CD14-positive monocyte (primary cell): ENCODE data around the gene ITGB2. TPM values are rescaled to one million over a fixed set of nuclear protein-coding genes. Genes with fewer than 3 reads are reported as not detected.

Source experiments
- DNase-seq, 3 donors: peaks; one replicate each; pipeline ENCODE4 v3.0.0-alpha.2; 2011 to 2022
- H2AFZ ChIP-seq: 2 replicates; pipeline ENCODE4 v1.6.0; 2012; ENCODE audit warnings: mild to moderate bottlenecking, low read depth, low read length, inconsistent platforms; ENCODE audit not compliant: insufficient read depth, poor library complexity, severe bottlenecking
- H3K27ac ChIP-seq, 2 donors: 1 replicate in 1 of 2; 2 replicates in 1 of 2; pipeline ENCODE4 v1.5.1; 2012 to 2013; ENCODE audit warnings: low read length in 2 of 2, control low read depth in 1 of 2, inconsistent platforms in 1 of 2, low read depth in 1 of 2, mild to moderate bottlenecking in 1 of 2
- H3K27me3 ChIP-seq, 2 donors: one replicate each; pipeline versions ENCODE4 v1.6.0 to v1.6.1; 2011 to 2013; ENCODE audit warnings: low read length in 2 of 2; ENCODE audit not compliant: control insufficient read depth in 2 of 2, insufficient read depth in 2 of 2
- H3K36me3 ChIP-seq, 2 donors: replicated peaks in 1 of 2; 1 replicate in 1 of 2; 2 replicates in 1 of 2; pipeline versions ENCODE4 v1.5.1 to v1.6.1; 2012 to 2013; ENCODE audit warnings: low read length in 2 of 2, control low read depth in 1 of 2, inconsistent platforms in 1 of 2, mild to moderate bottlenecking in 1 of 2; ENCODE audit not compliant: insufficient read depth in 2 of 2, control insufficient read depth in 1 of 2
- H3K4me1 ChIP-seq, 2 donors: 1 replicate in 1 of 2; 2 replicates in 1 of 2; pipeline versions ENCODE4 v1.5.1 to v1.6.1; 2012 to 2013; ENCODE audit warnings: low read length in 2 of 2, control low read depth in 1 of 2, inconsistent platforms in 1 of 2, mild to moderate bottlenecking in 1 of 2, moderate library complexity in 1 of 2; ENCODE audit not compliant: insufficient read depth in 2 of 2, control insufficient read depth in 1 of 2
- H3K4me2 ChIP-seq: replicated peaks from 2 replicates; pipeline ENCODE3; 2012; ENCODE audit warnings: low read length, moderate library complexity, mild to moderate bottlenecking; ENCODE audit not compliant: poor library complexity, severe bottlenecking; ENCODE audit errors: extremely low read depth
- H3K4me3 ChIP-seq, 3 experiments: fragments of 200-600 bp in 1 of 3; sonication (generic) in 1 of 3; replicated peaks in 1 of 3; 1 replicate in 2 of 3; 2 replicates in 1 of 3; pipeline ENCODE4 v1.5.1; 2011 to 2013; ENCODE audit warnings: low read length in 3 of 3, mild to moderate bottlenecking in 3 of 3, control low read depth in 2 of 3, low read depth in 2 of 3, inconsistent platforms in 1 of 3, moderate library complexity in 1 of 3
- H3K79me2 ChIP-seq: 2 replicates; pipeline ENCODE4 v1.6.0; 2012; ENCODE audit warnings: mild to moderate bottlenecking, control low read depth, inconsistent platforms, low read length, moderate library complexity; ENCODE audit not compliant: insufficient read depth
- H3K9ac ChIP-seq: 2 replicates; pipeline ENCODE4 v1.6.0; 2017; ENCODE audit warnings: low read length, mild to moderate bottlenecking; ENCODE audit not compliant: insufficient read depth, poor library complexity, severe bottlenecking
- H3K9me3 ChIP-seq, 2 donors: replicated peaks in 1 of 2; 1 replicate in 1 of 2; 2 replicates in 1 of 2; pipeline versions ENCODE4 v1.5.1 to v1.6.1; 2012 to 2013; ENCODE audit warnings: low read length in 2 of 2, control low read depth in 1 of 2; ENCODE audit not compliant: control insufficient read depth in 1 of 2, insufficient read depth in 1 of 2
- H4K20me1 ChIP-seq: 2 replicates; pipeline ENCODE4 v1.6.0; 2012; ENCODE audit warnings: mild to moderate bottlenecking, low read length, control low read depth, moderate library complexity; ENCODE audit not compliant: insufficient read depth
- H3K27ac Mint-ChIP-seq, 7 donors: one replicate each; pipeline ENCODE4 v1.8.0; 2020; ENCODE audit warnings: mild to moderate bottlenecking in 7 of 7, mixed read lengths in 7 of 7, moderate library complexity in 6 of 7, inconsistent platforms in 2 of 7
- H3K27me3 Mint-ChIP-seq, 3 donors: one replicate each; pipeline ENCODE4 v1.8.0; 2021 to 2022; ENCODE audit warnings: low read depth in 3 of 3, mild to moderate bottlenecking in 3 of 3, mixed read lengths in 3 of 3, moderate library complexity in 3 of 3, inconsistent platforms in 1 of 3
- H3K36me3 Mint-ChIP-seq, 2 donors: one replicate each; pipeline ENCODE4 v1.8.0; 2020; ENCODE audit warnings: mixed read lengths in 2 of 2, inconsistent platforms in 1 of 2, mild to moderate bottlenecking in 1 of 2
- H3K4me1 Mint-ChIP-seq: one replicate; pipeline ENCODE4 v1.8.0; 2020; ENCODE audit warnings: mild to moderate bottlenecking, mixed read lengths
- H3K4me3 Mint-ChIP-seq, 2 donors: one replicate each; pipeline ENCODE4 v1.8.0; 2020; ENCODE audit warnings: mild to moderate bottlenecking in 2 of 2, mixed read lengths in 2 of 2, moderate library complexity in 1 of 2
- H3K9me3 Mint-ChIP-seq, 7 donors: one replicate each; pipeline ENCODE4 v1.8.0; 2020 to 2022; ENCODE audit warnings: mixed read lengths in 7 of 7, mild to moderate bottlenecking in 6 of 7, moderate library complexity in 6 of 7, inconsistent platforms in 2 of 7
- CTCF ChIP-seq: fragments of 200-600 bp; IDR thresholded peaks from one replicate; pipeline ENCODE4 v1.8.0; 2022; ENCODE audit warnings: antibody characterized with exemption, mild to moderate bottlenecking
- WGBS: methylation state at CpG from one replicate; pipeline ENCODE4 v1.1.5; 2013; ENCODE audit warnings: missing lambda C conversion rate; ENCODE audit not compliant: insufficient coverage; 5-methylcytosine and 5-hydroxymethylcytosine counted together
- intact Hi-C, 2 donors: fragments of 100-400 bp; cut with micrococcal nuclease; formaldehyde crosslinking; loops; one replicate each; pipeline versions ENCODE4 v1.15.0 to v1.15.1; 2023
- polyA plus RNA-seq, 3 donors: library from polyadenylated mRNA; depleted of rRNA in 1 of 3; unstranded in 2 of 3; stranded (reverse) in 1 of 3; fragments of 300-500 nt in 2 of 3; fragments of >200 nt in 1 of 3; fragmentation: Illumina TruSeq in 2 of 3; gene quantifications; 1 replicate in 2 of 3; 2 replicates in 1 of 3; pipeline ENCODE4 v1.2.3, GENCODE V29; 2012 to 2021

The ITGB2 gene
- polyA plus RNA-seq, 3 donors: 1,470 to 1,628 (median 1,602) TPM

GRCh38 chr21:44954281-44954771 is 33.6 kb upstream of the ITGB2 start:
- no peaks in the 10 kb centered on the region for H3K9me3 Mint-ChIP-seq
- Histone ChIP-seq H4K20me1 (peaks cover 18% of the 10 kb centered on the region), H3K9ac (no peak overlapping the region), H3K4me1 (no peaks in the 10 kb centered on the region), H3K4me3 (no peak overlapping the region), H3K36me3 (peaks cover 48 to 76% of the 10 kb centered on the region in 2 donors), H3K27ac (no peak overlapping the region), H2AFZ (no peak overlapping the region), H3K79me2 (peaks cover 20% of the 10 kb centered on the region), H3K4me2 (no peak overlapping the region), H3K9me3 (no peaks in the 10 kb centered on the region), H3K27me3 (no peaks in the 10 kb centered on the region)
- DNase-seq: no peak
- no peak overlapping the region for H3K27ac Mint-ChIP-seq
- TF ChIP-seq CTCF: no peak
- H3K4me1 Mint-ChIP-seq: no peaks in the 10 kb centered on the region
- intact Hi-C loops: loop anchor here (5.0 kb wide), 2 partner anchors 38 to 868 kb away; no protein-coding TSS in a partner anchor
- peaks cover 52 to 77% of the 10 kb centered on the region in 2 donors for H3K36me3 Mint-ChIP-seq
- H3K27me3 Mint-ChIP-seq: no peaks in the 10 kb centered on the region
- 96% methylated on average over 22 of the region's 22 CpGs for WGBS
- H3K4me3 Mint-ChIP-seq: no peak overlapping the region

DNA sequence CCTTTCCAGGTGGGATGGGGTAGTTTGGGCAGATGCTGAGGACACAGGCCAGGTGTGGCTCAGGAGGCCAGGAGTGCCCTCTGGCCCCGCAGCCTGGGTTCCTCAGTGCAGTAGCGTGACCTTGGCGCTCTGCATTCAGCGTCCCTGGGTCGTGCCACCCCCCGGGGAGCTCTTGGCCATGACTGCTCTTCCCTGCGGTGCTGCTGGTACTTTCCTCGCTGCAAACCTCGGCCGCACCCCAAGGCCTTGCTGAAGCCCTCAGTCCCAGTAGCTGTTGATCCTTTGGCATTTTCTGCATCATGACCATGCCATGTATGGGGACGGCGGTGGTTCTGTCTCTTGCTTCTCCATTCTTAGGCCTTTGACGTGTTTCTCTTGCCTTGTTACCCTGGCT is 32.9 kb upstream of the ITGB2 start:
- H3K36me3 ChIP-seq: peaks cover 45 to 70% of the 10 kb centered on the region in 2 donors
- H4K20me1 ChIP-seq: peaks cover 25% of the 10 kb centered on the region
- DNase-seq: no peak
- no peaks in the 10 kb centered on the region for H3K27me3 Mint-ChIP-seq
- H3K4me3 Mint-ChIP-seq: no peak overlapping the region
- H3K27me3 ChIP-seq: no peaks in the 10 kb centered on the region
- intact Hi-C loops: loop anchor here (5.0 kb wide), 2 partner anchors 39 to 869 kb away; no protein-coding TSS in a partner anchor
- no peaks in the 10 kb centered on the region for H3K4me1 Mint-ChIP-seq
- H3K79me2 ChIP-seq: peaks cover 20% of the 10 kb centered on the region
- H3K27ac Mint-ChIP-seq: peak overlapping the region in 1 of 7 donors; percentile 75
- no peaks in the 10 kb centered on the region for H3K9me3 Mint-ChIP-seq
- no peak overlapping the region for H3K9ac ChIP-seq
- no peak overlapping the region for H3K4me3 ChIP-seq
- H3K36me3 Mint-ChIP-seq: peaks cover 47 to 75% of the 10 kb centered on the region in 2 donors
- WGBS: 96% methylated on average over 13 of the region's 13 CpGs
- H3K4me2 ChIP-seq: no peak overlapping the region
- no peaks in the 10 kb centered on the region for H3K4me1 ChIP-seq
- H3K9me3 ChIP-seq: no peaks in the 10 kb centered on the region
- H3K27ac ChIP-seq: no peak overlapping the region
- no peak overlapping the region for H2AFZ ChIP-seq
- TF ChIP-seq CTCF: no peak
